Measurements from ENCODE around the gene TRPM5. TPM values are rescaled to one million over a fixed set of nuclear protein-coding genes. Genes with fewer than 3 reads are reported as not detected.

Gene TRPM5
- total RNA-seq, 1 experiment from 2014 or later, result not detected

DNA sequence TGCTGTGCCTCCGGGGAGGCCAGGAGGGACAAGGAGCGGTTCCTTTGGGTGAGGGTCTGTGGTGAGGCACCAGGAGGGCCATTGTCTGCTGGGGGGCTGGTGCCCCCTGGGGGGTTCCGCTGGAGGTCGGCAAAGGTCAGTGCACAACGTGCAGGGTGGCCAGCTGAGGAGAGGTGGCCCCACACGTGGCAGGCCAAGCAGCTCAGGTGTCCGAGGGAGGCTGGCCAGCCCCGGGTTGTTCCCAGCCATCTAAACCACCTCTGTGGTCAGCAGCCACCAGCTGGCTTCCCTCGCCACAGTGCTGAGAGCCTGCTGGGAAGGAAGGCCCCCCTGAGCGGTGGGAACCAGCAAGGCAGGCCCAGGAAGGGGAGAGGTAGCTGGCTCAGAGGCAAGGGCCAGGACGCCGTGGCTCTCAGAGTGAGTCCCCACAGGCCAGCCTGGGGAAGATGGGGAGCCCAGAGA lies 39.5 kb downstream of the TRPM5 start:
- Mint-ChIP-seq H3K4me1 (ENCODE audit: low read depth, unreplicated experiment) (no peaks in the 10 kb centered on the region), H3K27me3 (ENCODE audit: unreplicated experiment) (peaks cover 32% of the 10 kb centered on the region), H3K9me3 (ENCODE audit: low read depth, unreplicated experiment) (no peaks in the 10 kb centered on the region), H3K36me3 (ENCODE audit: insufficient read depth, unreplicated experiment) (peaks cover 49% of the 10 kb centered on the region), H3K4me3 (ENCODE audit: low read depth, unreplicated experiment) (no peak overlapping the region), H3K27ac (ENCODE audit: unreplicated experiment) (no peak overlapping the region)
- no peak for DNase-seq
- intact Hi-C loops (cut with micrococcal nuclease; ENCODE audit: unreplicated experiment), result no loop called here
- BruUV-seq (replicated peaks), result no TSS peak
- TF ChIP-seq, protein P1, sequence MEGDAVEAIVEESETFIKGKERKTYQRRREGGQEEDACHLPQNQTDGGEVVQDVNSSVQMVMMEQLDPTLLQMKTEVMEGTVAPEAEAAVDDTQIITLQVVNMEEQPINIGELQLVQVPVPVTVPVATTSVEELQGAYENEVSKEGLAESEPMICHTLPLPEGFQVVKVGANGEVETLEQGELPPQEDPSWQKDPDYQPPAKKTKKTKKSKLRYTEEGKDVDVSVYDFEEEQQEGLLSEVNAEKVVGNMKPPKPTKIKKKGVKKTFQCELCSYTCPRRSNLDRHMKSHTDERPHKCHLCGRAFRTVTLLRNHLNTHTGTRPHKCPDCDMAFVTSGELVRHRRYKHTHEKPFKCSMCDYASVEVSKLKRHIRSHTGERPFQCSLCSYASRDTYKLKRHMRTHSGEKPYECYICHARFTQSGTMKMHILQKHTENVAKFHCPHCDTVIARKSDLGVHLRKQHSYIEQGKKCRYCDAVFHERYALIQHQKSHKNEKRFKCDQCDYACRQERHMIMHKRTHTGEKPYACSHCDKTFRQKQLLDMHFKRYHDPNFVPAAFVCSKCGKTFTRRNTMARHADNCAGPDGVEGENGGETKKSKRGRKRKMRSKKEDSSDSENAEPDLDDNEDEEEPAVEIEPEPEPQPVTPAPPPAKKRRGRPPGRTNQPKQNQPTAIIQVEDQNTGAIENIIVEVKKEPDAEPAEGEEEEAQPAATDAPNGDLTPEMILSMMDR (IDR thresholded peaks at IDR 0.05; ENCODE audit: unreplicated experiment), result no peak
- CTCF ChIA-PET, result no interaction called here

DNA sequence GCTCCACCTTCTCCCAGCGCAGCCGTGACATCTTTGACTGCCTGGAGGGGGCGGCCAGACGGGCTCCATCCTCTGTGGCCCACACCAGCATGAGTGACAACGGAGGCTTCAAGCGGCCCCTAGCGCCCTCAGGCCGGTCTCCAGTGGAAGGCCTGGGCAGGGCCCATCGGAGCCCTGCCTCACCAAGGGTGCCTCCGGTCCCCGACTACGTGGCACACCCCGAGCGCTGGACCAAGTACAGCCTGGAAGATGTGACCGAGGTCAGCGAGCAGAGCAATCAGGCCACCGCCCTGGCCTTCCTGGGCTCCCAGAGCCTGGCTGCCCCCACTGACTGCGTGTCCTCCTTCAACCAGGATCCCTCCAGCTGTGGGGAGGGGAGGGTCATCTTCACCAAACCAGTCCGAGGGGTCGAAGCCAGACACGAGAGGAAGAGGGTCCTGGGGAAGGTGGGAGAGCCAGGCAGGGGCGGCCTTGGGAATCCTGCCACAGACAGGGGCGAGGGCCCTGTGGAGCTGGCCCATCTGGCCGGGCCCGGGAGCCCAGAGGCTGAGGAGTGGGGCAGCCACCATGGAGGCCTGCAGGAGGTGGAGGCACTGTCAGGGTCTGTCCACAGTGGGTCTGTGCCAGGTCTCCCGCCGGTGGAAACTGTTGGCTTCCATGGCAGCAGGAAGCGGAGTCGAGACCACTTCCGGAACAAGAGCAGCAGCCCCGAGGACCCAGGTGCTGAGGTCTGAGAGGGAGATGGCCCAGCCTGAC lies 41.2 kb downstream of the TRPM5 start:
- Mint-ChIP-seq H3K4me3 (ENCODE audit: low read depth, unreplicated experiment) (peak overlapping the region; percentile 9), H3K27me3 (ENCODE audit: unreplicated experiment) (peaks cover 16% of the 10 kb centered on the region), H3K4me1 (ENCODE audit: low read depth, unreplicated experiment) (no peaks in the 10 kb centered on the region), H3K27ac (ENCODE audit: unreplicated experiment) (no peak overlapping the region), H3K36me3 (ENCODE audit: insufficient read depth, unreplicated experiment) (peaks cover 58% of the 10 kb centered on the region), H3K9me3 (ENCODE audit: low read depth, unreplicated experiment) (no peaks in the 10 kb centered on the region)
- CTCF ChIA-PET, result interaction anchor here (0.6 kb wide), 1 partner anchor 98 kb away, joined by 3 read pairs; no protein-coding TSS in a partner anchor
- TF ChIP-seq, protein P1 (IDR thresholded peaks at IDR 0.05; ENCODE audit: unreplicated experiment), result no peak
- intact Hi-C loops (cut with micrococcal nuclease; ENCODE audit: unreplicated experiment), result no loop called here
- no peak for DNase-seq
- no TSS peak for BruUV-seq (replicated peaks)

DNA sequence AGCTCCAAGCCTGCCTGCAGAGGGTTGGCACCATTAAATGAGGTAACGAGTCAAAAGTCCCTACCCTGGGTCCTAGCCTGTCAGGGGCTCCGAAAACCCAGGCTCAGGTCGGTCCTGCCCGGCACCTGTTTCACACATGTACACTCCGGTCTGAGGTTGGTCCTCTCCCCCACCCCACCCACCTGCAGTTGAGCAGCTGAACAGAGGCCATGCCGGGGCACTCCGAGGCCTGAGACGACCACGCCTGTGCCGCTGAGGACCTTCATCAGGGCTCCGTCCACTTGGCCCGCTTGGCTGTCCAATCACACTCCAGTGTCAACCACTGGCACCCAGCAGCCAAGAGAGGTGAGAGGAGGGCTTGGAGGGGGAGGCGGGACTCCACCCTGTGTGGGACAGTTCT lies 42.2 kb downstream of the TRPM5 start:
- CTCF ChIA-PET, result no interaction called here
- peak overlapping the region; percentile 98 for H3K4me3 Mint-ChIP-seq (ENCODE audit: low read depth, unreplicated experiment)
- H3K36me3 Mint-ChIP-seq (ENCODE audit: insufficient read depth, unreplicated experiment), result peaks cover 58% of the 10 kb centered on the region
- no peaks in the 10 kb centered on the region for H3K9me3 Mint-ChIP-seq (ENCODE audit: low read depth, unreplicated experiment)
- intact Hi-C loops (cut with micrococcal nuclease; ENCODE audit: unreplicated experiment), result no loop called here
- H3K4me1 Mint-ChIP-seq (ENCODE audit: low read depth, unreplicated experiment), result no peaks in the 10 kb centered on the region
- no TSS peak for BruUV-seq (replicated peaks)
- TF ChIP-seq, protein P1 (IDR thresholded peaks at IDR 0.05; ENCODE audit: unreplicated experiment), result no peak
- peaks cover 7% of the 10 kb centered on the region for H3K27me3 Mint-ChIP-seq (ENCODE audit: unreplicated experiment)
- H3K27ac Mint-ChIP-seq (ENCODE audit: unreplicated experiment), result no peak overlapping the region
- no peak for DNase-seq

DNA sequence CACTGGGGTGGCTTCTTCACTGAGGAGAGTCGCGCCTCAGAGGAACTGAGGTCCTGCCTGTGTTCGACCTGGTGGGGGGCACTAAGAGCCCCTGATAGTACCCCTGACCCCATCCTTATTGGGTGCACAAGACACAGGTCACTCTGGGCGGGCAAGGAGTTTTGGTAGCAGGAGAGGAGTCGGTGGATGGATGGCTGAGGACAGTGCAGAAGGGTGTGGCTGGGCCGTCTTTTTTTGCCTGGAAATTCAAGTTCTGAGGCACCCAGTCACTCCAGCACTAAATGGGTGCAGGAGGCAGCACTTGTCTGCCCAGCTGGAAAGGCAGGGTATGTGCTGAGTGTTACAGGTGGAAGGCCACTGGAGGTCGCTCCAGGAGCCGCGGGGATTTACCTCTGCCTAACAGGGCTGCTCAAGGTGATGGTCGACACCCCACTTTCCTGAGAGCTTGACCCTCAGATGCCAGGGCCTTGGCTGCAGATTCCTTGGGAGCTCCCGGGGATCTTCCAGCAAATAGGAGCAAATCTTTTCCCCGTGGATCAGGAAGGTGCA lies 42.8 kb downstream of the TRPM5 start:
- no peak for DNase-seq
- H3K36me3 Mint-ChIP-seq (ENCODE audit: insufficient read depth, unreplicated experiment), result peaks cover 60% of the 10 kb centered on the region
- no peaks in the 10 kb centered on the region for H3K9me3 Mint-ChIP-seq (ENCODE audit: low read depth, unreplicated experiment)
- intact Hi-C loops (cut with micrococcal nuclease; ENCODE audit: unreplicated experiment), result no loop called here
- peak overlapping the region; percentile 91 for H3K27ac Mint-ChIP-seq (ENCODE audit: unreplicated experiment)
- TF ChIP-seq, protein P1 (IDR thresholded peaks at IDR 0.05; ENCODE audit: unreplicated experiment), result no peak
- H3K27me3 Mint-ChIP-seq (ENCODE audit: unreplicated experiment), result peaks cover under 1% of the 10 kb centered on the region
- H3K4me3 Mint-ChIP-seq (ENCODE audit: low read depth, unreplicated experiment), result peak overlapping the region; percentile 98
- CTCF ChIA-PET, result interaction anchor here (0.6 to 1.5 kb wide), 3 partner anchors 18 to 177 kb away, joined by 3 to 9 read pairs (median 5); partner anchors contain the start of gene CD81
- H3K4me1 Mint-ChIP-seq (ENCODE audit: low read depth, unreplicated experiment), result no peaks in the 10 kb centered on the region
- no TSS peak for BruUV-seq (replicated peaks)

Data from Calu3 (cell line).